Keratinocyte (primary cell): ENCODE data around the gene CASTOR1. TPM values are rescaled to one million over a fixed set of nuclear protein-coding genes. Genes with fewer than 3 reads are reported as not detected.

Experiments
- DNase-seq: peaks from one replicate; pipeline ENCODE4 v3.0.0-alpha.2; 2011; ENCODE audit warnings: low read depth, missing footprints, low spot score
- FAIRE-seq: peaks from 2 replicates; lab custom pipeline; 2011; peaks lifted over from hg19 to GRCh38; lab: Jason Lieb, UNC
- H2AFZ ChIP-seq: 2 replicates; pipeline ENCODE4 v1.6.0; 2012; ENCODE audit warnings: low read length, control low read depth, inconsistent platforms; ENCODE audit not compliant: control insufficient read depth
- H3K27ac ChIP-seq: 2 replicates; pipeline ENCODE4 v1.5.1; 2011; ENCODE audit warnings: low read length; ENCODE audit not compliant: control insufficient read depth, insufficient read depth
- H3K27me3 ChIP-seq: 3 replicates; pipeline ENCODE4 v1.6.0; 2011; ENCODE audit warnings: low read length; ENCODE audit not compliant: control insufficient read depth, insufficient read depth; ENCODE audit errors: extremely low read depth
- H3K36me3 ChIP-seq, 2 experiments: 2 replicates in 1 of 2; 3 replicates in 1 of 2; pipeline ENCODE4 v1.5.1; 2011; ENCODE audit warnings: low read length in 2 of 2, mild to moderate bottlenecking in 1 of 2; ENCODE audit not compliant: control insufficient read depth in 2 of 2, insufficient read depth in 2 of 2; ENCODE audit errors: extremely low read depth in 1 of 2
- H3K4me1 ChIP-seq: 3 replicates; pipeline ENCODE4 v1.5.1; 2011; ENCODE audit warnings: low read length; ENCODE audit not compliant: control insufficient read depth, insufficient read depth; ENCODE audit errors: extremely low read depth
- H3K4me2 ChIP-seq: 3 replicates; pipeline ENCODE4 v1.6.0; 2011; ENCODE audit warnings: low read depth, low read length; ENCODE audit not compliant: control insufficient read depth, insufficient read depth; ENCODE audit errors: extremely low read depth
- H3K4me3 ChIP-seq, 3 experiments: fragments of 200-600 bp in 1 of 3; sonication (generic) in 1 of 3; 2 replicates in 2 of 3; 3 replicates in 1 of 3; pipeline ENCODE4 v1.5.1; 2011 to 2016; ENCODE audit warnings: low read length in 3 of 3, mild to moderate bottlenecking in 3 of 3, control low read depth in 2 of 3, inconsistent platforms in 1 of 3, low read depth in 1 of 3, mixed read lengths in 1 of 3, mixed run types in 1 of 3, moderate library complexity in 1 of 3; ENCODE audit not compliant: control insufficient read depth in 2 of 3, insufficient read depth in 2 of 3; ENCODE audit errors: extremely low read depth in 1 of 3
- H3K79me2 ChIP-seq: 2 replicates; pipeline ENCODE4 v1.6.0; 2012; ENCODE audit warnings: low read length; ENCODE audit not compliant: control insufficient read depth, insufficient read depth
- H3K9ac ChIP-seq: 3 replicates; pipeline ENCODE4 v1.6.0; 2011; ENCODE audit warnings: low read length; ENCODE audit not compliant: control insufficient read depth, insufficient read depth; ENCODE audit errors: extremely low read depth
- H3K9me1 ChIP-seq: 3 replicates; pipeline ENCODE4 v1.6.0; 2011; ENCODE audit warnings: low read length; ENCODE audit not compliant: control insufficient read depth, insufficient read depth; ENCODE audit errors: extremely low read depth
- H3K9me3 ChIP-seq: 2 replicates; pipeline ENCODE4 v1.5.1; 2012; ENCODE audit warnings: low read depth, low read length; ENCODE audit not compliant: control insufficient read depth
- H4K20me1 ChIP-seq: 3 replicates; pipeline ENCODE4 v1.6.0; 2011; ENCODE audit warnings: low read length; ENCODE audit not compliant: control insufficient read depth, insufficient read depth; ENCODE audit errors: extremely low read depth
- EZH2 ChIP-seq: IDR thresholded peaks from one replicate; pipeline ENCODE4 v1.6.1; 2012; ENCODE audit warnings: inconsistent platforms, mild to moderate bottlenecking, low read length, moderate library complexity
- dilution Hi-C: fragments of 300-500 bp; cut with MboI; formaldehyde crosslinking; loops from one replicate; pipeline ENCODE4 v1.7.0; 2020; ENCODE audit warnings: low sequenced_read_pairs; ENCODE audit not compliant: extremely low pct_ligation_motif_present
- polyA plus RNA-seq, 5 experiments: library from polyadenylated mRNA; depleted of rRNA in 3 of 5; stranded (reverse) in 3 of 5; stranded (forward) in 1 of 5; unstranded in 1 of 5; fragments of >200 nt; gene quantifications; 1 replicate in 1 of 5; 2 replicates in 3 of 5; 3 replicates in 1 of 5; pipeline versions ENCODE4 v1.2.1 to v1.2.3, GENCODE V29; 2011 to 2012; ENCODE audit warnings: missing spikeins in 2 of 5, low read depth in 1 of 5, low replicate concordance in 1 of 5
- TF ChIP-seq, protein P1 (sequence below), 3 experiments: IDR thresholded peaks in 1 of 3; conservative IDR thresholded peaks in 1 of 3; optimal IDR thresholded peaks in 1 of 3; 2 replicates in 2 of 3; 3 replicates in 1 of 3; pipeline versions ENCODE3 to v1.5.1; 2011; ENCODE audit warnings: low read length in 3 of 3, mild to moderate bottlenecking in 3 of 3, moderate library complexity in 2 of 3, control low read depth in 1 of 3, inconsistent platforms in 1 of 3; ENCODE audit not compliant: insufficient read depth in 2 of 3; ENCODE audit errors: extremely low read depth in 1 of 3

CASTOR1 gene
- polyA plus RNA-seq, 1 donor (not counting 4 experiments of a cell fraction or from before 2014, with no cell fraction given), result 9.1 TPM

DNA sequence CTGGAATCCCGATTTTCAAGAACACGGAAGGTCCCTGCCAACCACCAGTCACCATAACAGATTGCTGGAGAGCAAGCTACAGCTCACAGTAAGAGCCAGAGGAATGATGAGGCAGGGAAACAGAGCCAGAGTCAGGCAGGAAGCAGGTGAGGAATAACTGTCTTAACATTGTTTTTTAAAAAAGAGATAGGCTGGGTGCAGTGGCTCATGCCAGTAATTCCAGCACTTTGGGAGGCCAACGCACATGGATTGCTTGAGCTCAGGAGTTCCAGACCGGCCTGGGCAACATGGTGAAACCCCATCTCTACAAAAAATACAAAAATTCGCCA, 13.5 kb upstream of the CASTOR1 start:
- no peak for FAIRE-seq
- Histone ChIP-seq H3K4me2 (peak overlapping the region; percentile 65), H3K27me3 (no peaks in the 10 kb centered on the region), H3K4me1 (peaks cover 77% of the 10 kb centered on the region), H3K9me3 (no peaks in the 10 kb centered on the region), H3K9me1 (peaks cover 11% of the 10 kb centered on the region), H3K4me3 (peak overlapping the region in 1 of 3 experiments; percentile 31), H3K9ac (peak overlapping the region; percentile 18), H2AFZ (no peak overlapping the region), H3K27ac (peak overlapping the region; percentile 61), H3K79me2 (peaks cover 26% of the 10 kb centered on the region), H3K36me3 (peaks cover 20 to 38% of the 10 kb centered on the region in 2 experiments), H4K20me1 (peaks cover 7% of the 10 kb centered on the region)
- dilution Hi-C loops, result no loop called here
- TF ChIP-seq, protein P1, sequence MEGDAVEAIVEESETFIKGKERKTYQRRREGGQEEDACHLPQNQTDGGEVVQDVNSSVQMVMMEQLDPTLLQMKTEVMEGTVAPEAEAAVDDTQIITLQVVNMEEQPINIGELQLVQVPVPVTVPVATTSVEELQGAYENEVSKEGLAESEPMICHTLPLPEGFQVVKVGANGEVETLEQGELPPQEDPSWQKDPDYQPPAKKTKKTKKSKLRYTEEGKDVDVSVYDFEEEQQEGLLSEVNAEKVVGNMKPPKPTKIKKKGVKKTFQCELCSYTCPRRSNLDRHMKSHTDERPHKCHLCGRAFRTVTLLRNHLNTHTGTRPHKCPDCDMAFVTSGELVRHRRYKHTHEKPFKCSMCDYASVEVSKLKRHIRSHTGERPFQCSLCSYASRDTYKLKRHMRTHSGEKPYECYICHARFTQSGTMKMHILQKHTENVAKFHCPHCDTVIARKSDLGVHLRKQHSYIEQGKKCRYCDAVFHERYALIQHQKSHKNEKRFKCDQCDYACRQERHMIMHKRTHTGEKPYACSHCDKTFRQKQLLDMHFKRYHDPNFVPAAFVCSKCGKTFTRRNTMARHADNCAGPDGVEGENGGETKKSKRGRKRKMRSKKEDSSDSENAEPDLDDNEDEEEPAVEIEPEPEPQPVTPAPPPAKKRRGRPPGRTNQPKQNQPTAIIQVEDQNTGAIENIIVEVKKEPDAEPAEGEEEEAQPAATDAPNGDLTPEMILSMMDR (optimal IDR thresholded peaks at IDR 0.05 in 1 of 3, IDR thresholded peaks at IDR 0.05 in 1 of 3, conservative IDR thresholded peaks at IDR 0.05 in 1 of 3; ENCODE audit: extremely low read depth in 1 of 3, insufficient read depth in 2 of 3, low read length in 3 of 3), result no peak
- TF ChIP-seq EZH2, result no peak
- no peak for DNase-seq

DNA sequence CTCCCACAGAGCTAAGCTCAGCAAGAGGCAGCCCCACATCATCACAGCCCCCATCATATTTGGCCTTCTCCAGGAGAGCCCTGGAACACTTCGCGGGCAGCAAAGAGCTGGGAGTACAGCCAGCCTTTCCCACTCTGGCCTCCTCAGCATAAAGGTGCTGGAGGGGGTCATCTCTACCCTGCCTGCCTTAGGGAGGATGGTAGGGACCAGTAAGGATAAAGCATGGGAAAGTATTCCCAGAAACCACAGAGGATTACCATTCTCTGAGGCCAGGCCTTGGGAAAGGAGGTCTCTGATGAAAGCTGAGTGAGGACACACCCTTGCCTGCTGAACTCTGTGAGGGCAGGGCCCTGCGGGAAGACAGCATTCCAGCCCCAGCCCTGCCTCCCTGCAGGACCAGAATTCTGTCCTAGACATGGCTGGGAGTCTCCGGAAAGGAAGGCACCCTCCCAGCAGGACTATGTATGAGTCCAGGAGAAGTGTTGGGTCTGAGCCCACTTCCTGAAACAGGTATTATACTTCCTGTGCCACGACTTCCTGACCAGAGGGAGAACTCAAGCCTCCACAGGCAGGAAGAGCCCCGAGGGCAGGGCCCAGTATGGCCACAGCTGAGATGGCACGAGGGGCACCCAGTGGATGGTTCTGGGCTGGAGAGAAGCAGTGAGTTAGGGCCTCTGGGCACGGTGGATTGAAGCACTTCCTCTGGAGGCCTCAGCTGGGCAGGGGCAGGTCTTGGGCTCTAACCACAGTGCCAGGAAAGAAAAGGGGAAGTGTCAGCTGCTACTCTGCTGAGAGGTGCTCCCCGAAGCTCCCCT, 12.9 kb upstream of the CASTOR1 start:
- no peaks in the 10 kb centered on the region for H3K27me3 ChIP-seq
- peak overlapping the region; percentile 61 for H3K27ac ChIP-seq
- H3K4me1 ChIP-seq, result peaks cover 74% of the 10 kb centered on the region
- H3K9me3 ChIP-seq, result no peaks in the 10 kb centered on the region
- DNase-seq, result no peak
- peaks cover 11% of the 10 kb centered on the region for H3K9me1 ChIP-seq
- H2AFZ ChIP-seq, result no peak overlapping the region
- peak overlapping the region; percentile 65 for H3K4me2 ChIP-seq
- H3K36me3 ChIP-seq, result peaks cover 24 to 43% of the 10 kb centered on the region in 2 experiments
- peaks cover 7% of the 10 kb centered on the region for H4K20me1 ChIP-seq
- peak overlapping the region; percentile 18 for H3K9ac ChIP-seq
- peaks cover 25% of the 10 kb centered on the region for H3K79me2 ChIP-seq
- dilution Hi-C loops, result no loop called here
- FAIRE-seq, result peak; percentile 97
- peak overlapping the region in 1 of 3 experiments; percentile 31 for H3K4me3 ChIP-seq
- TF ChIP-seq, protein P1 (optimal IDR thresholded peaks at IDR 0.05 in 1 of 3, IDR thresholded peaks at IDR 0.05 in 1 of 3, conservative IDR thresholded peaks at IDR 0.05 in 1 of 3; ENCODE audit: extremely low read depth in 1 of 3, insufficient read depth in 2 of 3, low read length in 3 of 3), result peak in 1 of 3 experiments; percentile 2
- no peak for TF ChIP-seq EZH2
